Breast epithelium (tissue), 3 donors: ENCODE measurements around the gene IER3IP1.

Source experiments
- POLR2A ChIP-seq: fragments of 450-650 bp; IDR thresholded peaks from one replicate; pipeline ENCODE4 v1.6.1; 2016; ENCODE audit warnings: antibody characterized with exemption, mild to moderate bottlenecking, moderate library complexity
- POLR2AphosphoS5 ChIP-seq, 3 donors: sonication (generic); formaldehyde crosslinking; IDR thresholded peaks; one replicate each; pipeline ENCODE4 v1.6.1; 2017; ENCODE audit warnings: antibody characterized with exemption in 3 of 3
- TF ChIP-seq, protein P1 (sequence below), 3 donors: fragments of 450-650 bp; IDR thresholded peaks; one replicate each; pipeline ENCODE4 v1.5.1; 2016 to 2017; ENCODE audit warnings: antibody characterized with exemption in 3 of 3, mild to moderate bottlenecking in 3 of 3, moderate library complexity in 3 of 3

DNA sequence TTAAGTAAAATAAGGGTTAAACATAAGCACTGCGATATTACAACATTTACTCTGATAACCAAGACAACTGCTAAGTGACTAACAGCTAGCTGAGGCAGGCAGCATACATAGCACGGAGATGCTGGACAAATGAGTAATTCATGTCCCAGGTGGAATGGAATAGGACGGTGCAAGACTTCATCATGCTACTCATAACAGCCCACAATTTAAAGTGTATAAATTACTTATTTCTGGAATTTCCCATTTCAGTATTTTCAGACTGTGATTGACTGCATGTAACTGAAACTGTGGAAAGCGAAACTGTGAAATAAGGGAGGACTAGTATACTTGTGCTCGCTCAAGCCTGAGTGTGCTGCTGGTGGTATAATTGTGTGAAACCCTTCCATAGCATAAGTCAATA is 12.9 kb downstream of the IER3IP1 start:
- TF ChIP-seq, protein P1, sequence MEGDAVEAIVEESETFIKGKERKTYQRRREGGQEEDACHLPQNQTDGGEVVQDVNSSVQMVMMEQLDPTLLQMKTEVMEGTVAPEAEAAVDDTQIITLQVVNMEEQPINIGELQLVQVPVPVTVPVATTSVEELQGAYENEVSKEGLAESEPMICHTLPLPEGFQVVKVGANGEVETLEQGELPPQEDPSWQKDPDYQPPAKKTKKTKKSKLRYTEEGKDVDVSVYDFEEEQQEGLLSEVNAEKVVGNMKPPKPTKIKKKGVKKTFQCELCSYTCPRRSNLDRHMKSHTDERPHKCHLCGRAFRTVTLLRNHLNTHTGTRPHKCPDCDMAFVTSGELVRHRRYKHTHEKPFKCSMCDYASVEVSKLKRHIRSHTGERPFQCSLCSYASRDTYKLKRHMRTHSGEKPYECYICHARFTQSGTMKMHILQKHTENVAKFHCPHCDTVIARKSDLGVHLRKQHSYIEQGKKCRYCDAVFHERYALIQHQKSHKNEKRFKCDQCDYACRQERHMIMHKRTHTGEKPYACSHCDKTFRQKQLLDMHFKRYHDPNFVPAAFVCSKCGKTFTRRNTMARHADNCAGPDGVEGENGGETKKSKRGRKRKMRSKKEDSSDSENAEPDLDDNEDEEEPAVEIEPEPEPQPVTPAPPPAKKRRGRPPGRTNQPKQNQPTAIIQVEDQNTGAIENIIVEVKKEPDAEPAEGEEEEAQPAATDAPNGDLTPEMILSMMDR (IDR thresholded peaks at IDR 0.05) = no peak
- TF ChIP-seq POLR2A (no peak), POLR2AphosphoS5 (IDR thresholded peaks at IDR 0.05) (no peak)
